NCI-H1417 (cell line): ENCODE measurements around the gene SH2D5.
A peak's percentile ranks its signal among the peaks of the same experiment; 100 is the strongest.

Experiments
- DNase-seq, 3 experiments: peaks; one replicate each; lab custom pipeline; 2025; lab: John Stamatoyannopoulos, UW

Gene SH2D5

DNA sequence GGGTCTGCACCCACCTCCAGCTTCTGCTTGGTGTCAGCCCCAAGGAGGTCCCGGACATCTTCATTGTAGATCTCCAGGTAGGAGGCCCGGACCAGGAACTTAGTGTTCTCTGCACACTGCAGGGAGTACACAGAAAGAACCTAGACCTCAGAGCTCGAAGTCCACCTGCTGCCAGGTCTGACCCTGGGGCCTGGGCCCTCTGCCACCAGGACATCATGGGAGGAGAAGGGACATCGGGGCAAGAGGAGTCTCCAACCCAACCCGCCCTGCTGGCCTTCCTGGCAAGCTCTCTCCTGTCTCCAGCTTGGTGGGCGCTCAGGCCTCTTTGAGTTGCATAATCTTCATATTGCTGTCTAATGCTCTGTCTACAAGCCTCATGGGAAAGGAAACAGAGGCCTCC is 19.1 kb downstream of the SH2D5 start:
- no peak for DNase-seq

DNA sequence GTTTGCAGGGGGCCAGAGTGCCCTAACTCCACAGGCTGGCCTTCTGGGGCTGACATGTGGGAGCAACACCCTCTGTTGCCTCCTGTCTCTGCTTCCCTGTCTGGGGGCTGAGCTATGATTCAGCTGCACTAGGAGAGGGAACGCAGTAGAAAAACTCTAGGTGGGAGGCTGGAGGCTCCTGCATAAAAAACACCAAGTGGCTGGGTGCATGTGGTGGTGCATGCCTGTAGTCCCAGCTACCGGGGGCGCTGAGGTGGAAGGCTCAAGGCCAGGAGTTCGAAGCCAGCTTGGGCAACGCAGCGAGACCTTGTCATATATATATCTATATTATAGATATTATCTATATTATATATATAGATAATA is 20.3 kb downstream of the SH2D5 start:
- DNase-seq, result no peak

- peak in 2 of 3 experiments; percentile 75 to 90 for DNase-seq
Observed at GRCh38 chr1:20711285-20712214, 21.0 kb downstream of the SH2D5 start.

GRCh38 chr1:20710469-20711284 is 21.8 kb downstream of the SH2D5 start:
- peak in 2 of 3 experiments; percentile 68 to 79 for DNase-seq

DNA sequence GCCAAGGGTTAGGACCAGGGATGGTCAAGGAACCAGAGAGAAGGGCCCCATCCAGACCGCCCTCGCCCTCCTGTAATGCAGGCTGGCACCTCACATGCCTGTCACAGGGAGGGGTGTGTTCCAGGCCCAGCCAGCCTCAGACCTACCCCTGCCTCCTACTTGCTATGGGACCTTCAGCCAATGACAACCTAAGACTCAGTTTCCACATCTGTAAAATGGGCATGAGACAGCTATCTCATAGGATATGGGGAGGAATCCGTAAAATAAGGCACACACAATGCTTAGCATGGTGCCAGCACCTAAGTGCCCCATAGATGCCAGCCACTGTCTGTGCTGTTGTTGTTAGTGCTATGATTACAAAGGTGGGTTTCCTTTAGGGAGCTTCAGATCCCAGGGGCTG is 22.6 kb downstream of the SH2D5 start:
- no peak for DNase-seq

- DNase-seq, result no peak
Observed at GRCh38 chr1:20708891-20709290, 23.6 kb downstream of the SH2D5 start.

DNA sequence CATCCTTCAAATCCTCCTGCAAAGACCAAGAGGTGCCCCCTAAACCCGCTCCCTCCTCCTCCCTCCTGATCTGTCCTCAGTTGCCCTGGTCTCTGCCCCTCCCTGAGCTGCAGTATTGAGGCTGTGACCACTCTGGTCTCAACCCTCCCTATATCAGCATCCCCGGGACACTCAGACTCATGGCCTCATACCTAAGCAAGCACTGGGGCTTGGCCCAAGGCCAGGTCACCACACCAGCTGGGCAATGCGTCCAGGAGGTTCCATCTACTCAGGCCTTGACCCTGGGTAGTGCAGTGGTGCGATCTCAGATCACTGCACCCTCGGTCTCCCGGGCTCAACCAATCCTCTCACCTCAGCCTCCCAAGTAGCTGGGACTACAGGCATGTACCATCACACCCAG is 24.4 kb downstream of the SH2D5 start:
- no peak for DNase-seq

DNA sequence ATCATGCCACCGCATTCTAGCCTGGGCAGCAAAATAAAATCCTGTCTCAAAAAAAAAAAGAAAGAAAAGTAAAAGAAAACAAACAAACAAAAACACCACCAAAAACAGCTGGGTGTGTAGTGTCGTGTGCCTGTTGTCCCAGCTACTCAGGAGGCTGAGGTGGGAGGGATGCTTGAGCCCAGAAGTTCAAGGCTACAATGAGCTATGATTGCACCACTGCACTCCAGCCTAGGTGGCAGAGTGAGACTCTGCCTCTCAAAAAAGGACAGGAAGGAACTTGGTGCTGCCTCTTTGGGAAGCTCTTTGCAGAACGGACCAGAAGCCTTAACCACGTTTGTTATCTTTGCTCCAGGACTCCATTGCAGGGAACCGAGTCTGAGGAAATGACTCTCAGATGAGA is 25.7 kb downstream of the SH2D5 start:
- DNase-seq, result no peak

DNA sequence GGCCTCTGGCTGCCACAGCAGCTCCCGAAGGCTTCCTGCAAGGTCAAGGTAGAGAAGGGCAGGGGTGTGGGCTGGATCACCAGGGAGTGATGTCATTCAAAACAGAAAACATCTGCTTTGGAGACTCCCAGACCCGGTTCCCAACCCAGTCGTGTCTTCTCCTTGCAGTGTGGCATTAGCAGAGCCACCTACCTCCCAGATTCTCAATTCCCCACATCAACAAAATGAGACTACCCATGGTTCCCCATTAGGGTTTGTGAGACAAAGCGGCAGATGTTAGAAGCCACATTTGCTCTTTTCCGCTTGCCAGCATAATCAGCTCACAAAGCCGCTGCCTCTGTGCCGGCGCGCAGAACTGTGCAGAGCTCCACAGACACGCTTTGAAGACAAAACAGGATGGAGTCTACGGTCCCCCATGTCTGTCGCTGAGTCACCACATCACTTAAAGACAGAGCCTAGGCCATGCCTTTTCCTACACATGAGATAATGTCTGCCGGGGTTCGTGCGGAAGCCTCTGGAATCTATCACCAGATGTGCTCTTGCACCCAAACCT is 27.2 kb downstream of the SH2D5 start:
- DNase-seq, result peak in 1 of 3 experiments; percentile 13

DNA sequence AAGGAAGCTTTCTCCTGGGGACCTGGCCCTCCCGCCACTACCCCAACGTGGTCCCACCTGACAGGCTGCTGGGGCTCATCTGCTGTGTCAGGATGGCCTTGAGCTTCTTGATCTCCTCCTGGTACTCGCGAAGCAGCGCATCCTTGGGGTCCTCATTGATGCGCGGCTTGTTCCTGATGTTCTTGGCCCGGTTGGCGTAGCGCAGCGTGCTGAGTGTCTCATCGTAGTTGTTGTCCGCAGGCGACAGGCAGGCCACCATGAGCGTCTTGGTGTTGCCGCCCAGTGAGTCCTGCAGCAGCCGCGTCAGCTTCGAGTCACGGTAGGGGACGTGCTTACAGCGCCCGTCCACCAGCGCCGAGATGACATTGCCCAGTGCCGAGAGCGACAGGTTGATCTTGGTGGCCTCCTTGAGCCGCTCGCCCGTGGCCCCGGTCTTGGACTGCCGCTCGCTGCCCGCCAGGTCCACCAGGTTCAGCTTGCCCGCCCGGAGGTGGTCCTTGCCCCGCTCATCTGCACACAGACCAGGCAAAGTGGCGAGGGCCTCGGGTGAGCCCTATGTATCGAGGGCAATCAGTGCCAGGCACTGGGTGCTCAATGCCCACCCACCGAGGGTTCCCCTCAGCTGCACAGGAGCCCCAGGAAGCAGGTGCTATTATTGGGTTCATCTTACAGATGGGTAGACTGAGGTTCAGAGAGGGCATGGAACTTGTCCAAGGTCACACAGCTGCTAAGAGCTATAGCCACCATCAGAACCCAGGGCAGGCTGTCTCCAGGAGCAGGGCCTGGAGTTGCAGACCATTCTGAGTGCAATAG is 27.9 kb downstream of the SH2D5 start:
- no peak for DNase-seq

DNA sequence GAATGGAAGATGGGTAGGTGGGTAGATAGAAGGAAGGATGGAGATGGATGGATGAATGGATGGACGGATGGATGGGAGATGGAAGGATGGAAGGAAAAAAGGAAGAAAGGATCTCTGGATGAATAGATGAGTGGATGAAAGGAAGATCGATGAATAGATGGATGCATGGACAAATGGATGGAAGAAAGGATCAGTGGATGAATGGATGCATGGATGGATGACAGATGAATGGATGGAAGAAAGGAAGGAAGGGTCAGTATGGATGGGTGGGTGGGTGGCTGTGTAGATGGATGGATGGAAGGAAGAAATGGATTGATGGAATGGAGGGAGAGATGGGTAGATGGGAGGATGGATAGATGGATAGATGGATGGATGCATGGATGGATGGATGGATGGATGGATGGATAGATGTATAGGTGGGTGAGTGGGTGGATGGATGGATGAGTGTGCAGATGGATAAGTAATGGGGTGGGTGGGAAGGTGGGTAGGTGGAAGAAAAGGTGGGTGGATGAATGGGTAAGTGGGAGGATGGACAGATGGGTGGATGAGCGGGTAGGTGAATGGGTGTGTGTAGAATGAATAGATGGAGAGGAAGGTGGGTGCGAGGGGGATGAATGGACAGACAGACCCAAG is 29.3 kb downstream of the SH2D5 start:
- DNase-seq, result no peak

DNA sequence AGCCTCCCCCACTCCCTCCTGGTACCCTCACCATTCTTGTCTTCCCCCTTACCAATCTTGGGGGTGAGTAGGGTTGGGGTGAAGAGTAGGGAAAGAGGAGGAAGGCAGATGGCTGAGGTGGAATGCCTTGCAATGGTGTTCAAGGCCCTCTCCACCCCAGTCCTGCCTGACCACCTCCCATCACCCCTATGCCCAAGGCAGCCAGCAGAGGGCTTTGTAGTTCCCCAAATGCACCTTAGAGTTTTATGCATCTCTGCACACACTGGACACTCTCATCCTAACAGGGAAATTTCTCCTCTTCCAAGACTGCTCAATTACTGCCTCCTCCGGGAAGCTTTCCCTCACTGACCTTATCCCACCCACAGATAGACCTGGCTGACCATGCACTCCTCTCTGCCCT is 30.1 kb downstream of the SH2D5 start:
- DNase-seq, result no peak

GRCh38 chr1:20701847-20702246 is 30.7 kb downstream of the SH2D5 start:
- DNase-seq, result no peak

DNA sequence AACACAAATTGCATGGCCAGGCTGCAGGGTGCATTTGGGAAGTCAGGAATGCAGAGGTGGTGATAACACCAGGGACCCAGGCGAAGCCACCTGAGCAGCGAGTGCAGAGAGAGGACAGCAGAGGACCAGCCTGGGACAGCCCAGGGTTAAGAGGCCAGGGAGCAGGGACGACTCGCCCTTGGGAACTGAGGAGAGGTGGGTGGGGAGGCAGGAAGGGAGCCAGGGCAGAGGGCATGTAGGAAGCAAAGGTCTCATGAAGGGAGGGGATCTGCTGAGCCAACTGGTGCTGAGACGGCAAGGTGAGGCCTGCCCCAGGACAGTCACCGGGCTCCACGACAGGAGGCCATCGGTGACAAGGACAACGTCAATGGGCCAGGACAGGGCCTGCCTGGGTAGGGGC is 31.1 kb downstream of the SH2D5 start:
- DNase-seq, result no peak

DNA sequence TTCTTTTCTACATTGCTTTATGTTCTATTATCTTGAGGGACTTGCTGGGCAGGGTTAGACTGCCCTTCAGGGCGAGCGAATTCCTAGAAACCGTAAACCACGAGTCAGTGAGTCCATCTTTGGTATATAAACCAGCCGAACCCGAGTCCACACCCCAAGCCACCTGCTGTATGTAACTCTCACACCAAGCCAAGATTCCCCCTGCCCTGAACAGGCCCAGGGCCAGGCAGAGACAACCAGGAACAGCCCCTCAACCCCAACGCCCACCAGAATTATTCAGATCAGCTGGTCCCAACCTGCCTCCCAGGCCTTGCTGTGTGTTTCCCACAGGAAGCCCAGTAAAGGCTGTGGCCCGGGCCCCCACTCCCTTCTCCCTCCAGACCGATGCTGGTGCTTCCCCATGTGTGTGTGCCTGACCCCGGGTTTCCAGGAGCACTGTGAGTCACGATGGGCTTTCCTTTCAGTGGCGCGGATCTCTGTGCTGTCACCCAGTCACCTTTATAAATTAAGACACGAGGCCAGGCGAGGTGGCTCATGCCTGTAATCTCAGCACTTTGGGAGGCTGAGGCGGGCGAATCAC is 31.8 kb downstream of the SH2D5 start:
- no peak for DNase-seq

DNA sequence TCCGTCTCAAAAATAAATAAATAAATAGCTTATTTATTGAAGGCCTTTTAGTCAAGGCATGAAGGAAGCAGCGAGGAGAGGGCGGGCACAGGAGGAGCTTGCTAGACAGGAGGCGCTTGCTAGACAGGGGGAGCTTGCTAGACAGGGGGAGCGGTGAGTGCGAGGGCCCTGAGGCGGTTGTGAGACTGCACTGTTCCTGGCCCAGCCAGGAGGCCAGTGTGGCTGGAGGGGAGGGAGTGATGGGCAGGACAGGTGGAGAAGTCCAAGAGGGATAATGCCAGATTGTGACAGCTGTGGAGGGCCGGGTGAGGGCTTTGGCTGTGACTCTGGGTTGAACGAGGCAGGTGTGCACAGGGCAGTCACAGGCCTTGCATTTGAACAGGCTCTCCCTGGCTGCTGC is 32.9 kb downstream of the SH2D5 start:
- DNase-seq, result peak in 1 of 3 experiments; percentile 12

DNA sequence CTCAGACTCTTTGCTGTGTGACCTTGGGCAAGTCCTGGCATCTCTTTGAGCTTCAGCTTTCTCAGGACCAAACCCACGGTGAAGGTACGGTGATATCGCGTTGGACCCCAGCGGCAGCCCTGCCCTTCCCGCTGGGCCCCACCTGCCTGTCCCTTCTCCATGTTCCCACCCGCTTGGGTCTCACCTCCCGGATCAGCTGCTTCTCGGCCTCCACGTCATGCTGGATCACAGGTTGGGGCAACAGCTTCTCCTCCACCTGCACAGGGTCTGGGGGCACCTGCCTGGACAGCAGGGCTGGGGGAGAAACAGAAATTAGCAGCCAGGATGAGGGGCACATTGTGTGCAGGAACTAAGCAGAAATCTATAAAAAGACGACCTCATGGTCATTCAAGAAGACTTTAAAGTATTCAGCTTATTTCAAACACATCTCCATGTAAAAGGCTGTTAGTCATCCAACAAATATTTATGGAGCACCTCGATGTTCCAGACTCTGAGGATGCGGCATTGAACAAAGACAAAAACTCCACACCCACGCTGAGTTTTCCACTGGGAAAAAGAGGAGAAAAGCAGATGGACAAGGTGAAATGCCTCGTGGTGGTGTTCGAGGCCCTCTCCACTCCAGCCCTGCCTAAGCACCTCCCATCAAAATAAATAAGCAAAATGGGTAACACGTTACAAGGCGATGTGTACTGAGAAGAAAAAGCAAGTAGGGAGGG is 34.1 kb downstream of the SH2D5 start:
- DNase-seq, result no peak

DNA sequence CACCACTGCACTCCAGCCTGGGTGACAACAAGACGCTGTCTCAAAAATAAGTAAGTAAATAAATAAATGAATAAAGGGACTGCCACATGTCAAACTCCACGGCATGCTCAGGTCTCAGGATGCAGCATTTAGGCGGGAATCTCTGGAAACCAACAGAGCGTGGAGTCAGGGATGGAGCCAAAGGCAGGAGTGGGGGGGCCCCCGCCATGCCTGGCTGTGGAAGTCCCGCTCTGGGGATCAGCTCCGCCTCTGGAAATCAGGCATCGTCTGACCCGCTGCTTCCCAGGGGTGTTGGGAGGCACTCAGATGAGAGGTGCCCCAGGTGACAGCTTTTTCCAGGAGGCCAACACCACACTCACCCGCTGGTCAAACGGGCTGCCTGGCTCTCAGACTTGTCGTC is 34.9 kb downstream of the SH2D5 start:
- DNase-seq, result no peak

DNA sequence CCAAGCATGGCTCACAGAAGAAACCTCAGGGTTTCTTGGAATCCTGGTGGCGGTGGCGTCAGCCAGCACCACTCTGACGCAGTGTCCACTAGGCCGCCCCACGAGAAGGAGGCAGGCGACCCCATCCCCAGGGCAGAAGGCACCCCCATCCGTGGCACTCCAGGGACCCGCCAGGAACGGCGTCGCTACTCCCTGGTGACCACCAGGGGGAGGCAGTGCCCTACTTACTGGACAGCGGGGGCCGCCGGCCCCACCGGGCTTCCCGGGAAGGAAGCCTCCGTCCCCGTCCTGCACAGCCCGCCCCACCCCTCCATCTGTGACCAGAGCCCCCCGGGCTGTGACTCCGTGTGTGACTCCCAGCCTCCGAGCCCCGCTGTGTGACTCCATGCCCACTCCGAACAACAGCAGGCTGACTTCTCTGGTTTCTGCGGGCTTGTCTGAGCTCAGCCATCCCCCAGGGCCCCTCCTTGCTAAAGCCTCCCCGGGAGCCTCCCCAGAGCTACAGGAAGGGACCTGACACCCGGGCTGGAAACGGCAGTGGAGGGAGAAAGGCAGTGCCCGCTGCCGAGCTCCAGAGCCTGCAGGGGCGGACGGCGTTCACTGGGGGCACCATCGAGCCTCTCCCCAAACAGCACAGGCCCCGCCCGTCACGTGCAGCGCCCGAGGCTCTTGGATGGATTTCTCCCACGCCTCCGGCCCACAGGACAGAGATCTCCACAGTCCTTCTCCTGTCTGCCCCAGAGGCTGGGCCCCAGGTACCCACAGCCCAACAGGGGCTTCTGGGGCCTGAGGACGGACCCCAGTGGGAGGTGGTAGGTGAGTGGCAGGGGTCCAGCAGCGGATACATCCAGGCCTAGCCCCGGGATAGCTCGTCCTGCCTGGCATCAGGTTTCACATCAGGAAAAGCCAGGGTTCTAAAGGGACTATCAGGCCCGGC is 35.8 kb downstream of the SH2D5 start:
- peak; percentile 69 to 95 (median 89) for DNase-seq
